GM12878 (cell line): ENCODE results near the gene FAM120B. TPM values are rescaled to one million over a fixed set of nuclear protein-coding genes. Genes with fewer than 3 reads are reported as not detected.

Experiments used
- ATAC-seq: fragments of 200-7000 bp; cut with Tn5 transposase; 3 replicates; pipeline ENCODE4 v1.9.1; 2020; ENCODE audit warnings: mild to moderate bottlenecking, moderate library complexity
- BruUV-seq: library from RNA; stranded (reverse); fragments of 400-500 nt; replicated peaks from 2 replicates; lab custom pipeline; 2021; lab: Mats Ljungman, UMichigan
- CTCF ChIA-PET: fragments of 300-600 bp; sonication (Branson Sonifier 250); formaldehyde crosslinking; extraction: SDS; loops from one replicate; lab custom pipeline; 2021; ENCODE audit warnings: inconsistent platforms; lab: Yijun Ruan, JAX
- POLR2A ChIA-PET: fragments of 350-600 bp; formaldehyde crosslinking; extraction: SDS; loops from one replicate; lab custom pipeline; 2021; ENCODE audit warnings: inconsistent platforms; lab: Charles Lee
- RAD21 ChIA-PET: fragments of 300-600 bp; sonication (Branson Sonifier 250); formaldehyde crosslinking; loops from one replicate; lab custom pipeline; 2023; ENCODE audit warnings: antibody characterized with exemption; ENCODE audit not compliant: unreplicated experiment; lab: Charles Lee
- SMC1A ChIA-PET: fragments of 300-600 bp; sonication (Branson Sonifier 250); formaldehyde crosslinking; loops from one replicate; lab custom pipeline; 2023; ENCODE audit not compliant: unreplicated experiment, uncharacterized antibody; lab: Charles Lee
- DNase-seq: peaks from one replicate; pipeline ENCODE4 v3.0.0-alpha.2; 2011; ENCODE audit warnings: low read depth, low spot score
- FAIRE-seq: peaks from 3 replicates; lab custom pipeline; 2011; peaks lifted over from hg19 to GRCh38; lab: Jason Lieb, UNC
- H2AFZ ChIP-seq: 2 replicates; pipeline ENCODE4 v1.6.0; 2011; ENCODE audit warnings: low read depth, low read length, control low read depth; ENCODE audit not compliant: control insufficient read depth
- H3K27ac ChIP-seq: 2 replicates; pipeline ENCODE4 v1.5.1; 2011; ENCODE audit warnings: control low read depth; ENCODE audit not compliant: control insufficient read depth, insufficient read depth
- H3K27me3 ChIP-seq, 2 experiments: replicated peaks in 1 of 2; 2 replicates each; pipeline versions ENCODE4 v1.6.0 to v1.6.1; 2011; ENCODE audit warnings: low read length in 1 of 2; ENCODE audit not compliant: control insufficient read depth in 2 of 2, insufficient read depth in 2 of 2
- H3K36me3 ChIP-seq, 2 experiments: 2 replicates each; pipeline ENCODE4 v1.5.1; 2011; ENCODE audit warnings: low read length in 1 of 2; ENCODE audit not compliant: control insufficient read depth in 2 of 2, insufficient read depth in 2 of 2
- H3K4me1 ChIP-seq: 2 replicates; pipeline ENCODE4 v1.6.1; 2011; ENCODE audit warnings: mild to moderate bottlenecking, low read length, moderate library complexity, mixed read lengths; ENCODE audit not compliant: control insufficient read depth, insufficient read depth
- H3K4me2 ChIP-seq: 2 replicates; pipeline ENCODE4 v1.6.0; 2011; ENCODE audit warnings: control low read depth; ENCODE audit not compliant: control insufficient read depth, insufficient read depth
- H3K4me3 ChIP-seq: fragments of 200-600 bp; sonication (generic); 2 replicates; pipeline ENCODE4 v1.5.1; 2016
- H3K79me2 ChIP-seq: 2 replicates; pipeline ENCODE4 v1.6.0; 2011; ENCODE audit warnings: low read length; ENCODE audit not compliant: control insufficient read depth, insufficient read depth
- H3K9ac ChIP-seq: 2 replicates; pipeline ENCODE4 v1.8.0; 2011; ENCODE audit warnings: low read length, control low read depth, mixed read lengths; ENCODE audit not compliant: control insufficient read depth, insufficient read depth
- H3K9me3 ChIP-seq: replicated peaks from 3 replicates; pipeline ENCODE4 v1.5.1; 2011; ENCODE audit warnings: mild to moderate bottlenecking, low read length; ENCODE audit not compliant: control insufficient read depth, insufficient read depth
- H4K20me1 ChIP-seq: 2 replicates; pipeline ENCODE4 v1.6.0; 2011; ENCODE audit not compliant: control insufficient read depth, insufficient read depth
- CEBPZ ChIP-seq: fragments of 150-350 bp; IDR thresholded peaks from 2 replicates; pipeline ENCODE4 v1.6.1; 2016; ENCODE audit warnings: low read depth, low read length
- CTCF ChIP-seq, 3 experiments: IDR thresholded peaks in 2 of 3; conservative IDR thresholded peaks in 1 of 3; 2 replicates each; pipeline ENCODE4 v1.5.1; 2011; ENCODE audit warnings: low read depth in 3 of 3, low read length in 3 of 3, mild to moderate bottlenecking in 3 of 3, control low read depth in 2 of 3, moderate library complexity in 2 of 3, inconsistent platforms in 1 of 3, mixed read lengths in 1 of 3; ENCODE audit not compliant: control insufficient read depth in 2 of 3, insufficient read depth in 1 of 3; ENCODE audit errors: extremely low read depth in 1 of 3
- DPF2 ChIP-seq: fragments of 450-650 bp; IDR thresholded peaks from 2 replicates; pipeline ENCODE4 v1.6.1; 2017; ENCODE audit warnings: mild to moderate bottlenecking
- JUNB ChIP-seq: IDR thresholded peaks from 2 replicates; pipeline ENCODE4 v1.6.1; 2016; ENCODE audit warnings: antibody characterized with exemption, mild to moderate bottlenecking
- KAT2A ChIP-seq: conservative IDR thresholded peaks from 2 replicates; pipeline ENCODE4 v1.6.1; 2011; ENCODE audit warnings: low read depth, low read length; ENCODE audit not compliant: control insufficient read depth
- MAX ChIP-seq: IDR thresholded peaks from 2 replicates; pipeline ENCODE4 v1.6.1; 2012; ENCODE audit warnings: low read depth, low read length, improper control_type of control experiment
- MYB ChIP-seq: fragments of 150-350 bp; IDR thresholded peaks from 2 replicates; pipeline ENCODE4 v1.6.1; 2014; ENCODE audit warnings: mild to moderate bottlenecking, low read depth, low read length, borderline replicate concordance
- NFXL1 ChIP-seq: fragments of 450-650 bp; IDR thresholded peaks from 2 replicates; pipeline ENCODE4 v1.6.1; 2017; ENCODE audit warnings: antibody characterized with exemption, mild to moderate bottlenecking, borderline replicate concordance
- RAD51 ChIP-seq: fragments of 450-650 bp; IDR thresholded peaks from 2 replicates; pipeline ENCODE4 v1.6.1; 2016; ENCODE audit warnings: moderate library complexity, mild to moderate bottlenecking, inconsistent platforms
- RELA ChIP-seq: fragments of 450-650 bp; IDR thresholded peaks from 2 replicates; pipeline ENCODE4 v1.8.0; 2014; ENCODE audit warnings: borderline replicate concordance; ENCODE audit not compliant: partially characterized antibody
- STAT1 ChIP-seq: fragments of 450-650 bp; conservative IDR thresholded peaks from 2 replicates; pipeline ENCODE4 v1.6.1; 2014; ENCODE audit warnings: antibody characterized with exemption, mild to moderate bottlenecking
- ZBED1 ChIP-seq: IDR thresholded peaks from 2 replicates; pipeline ENCODE4 v1.6.1; 2016; ENCODE audit warnings: borderline replicate concordance
- ZNF592 ChIP-seq: fragments of 450-650 bp; IDR thresholded peaks from 2 replicates; pipeline ENCODE4 v1.6.1; 2017; ENCODE audit warnings: mild to moderate bottlenecking, moderate library complexity
- WGBS: methylation state at CpG from one replicate; pipeline ENCODE4 v1.1.6; 2016; ENCODE audit warnings: low lambda C conversion rate; ENCODE audit not compliant: insufficient replicate concordance, insufficient coverage; ENCODE audit errors: missing lambda C conversion rate; 5-methylcytosine and 5-hydroxymethylcytosine counted together
- in situ Hi-C: fragments of 300-500 bp; cut with MboI; formaldehyde crosslinking; loops from 9 replicates; pipeline ENCODE4 v1.14.3; 2018; ENCODE audit warnings: mixed read lengths
- intact Hi-C: fragments of 100-400 bp; cut with micrococcal nuclease; formaldehyde crosslinking; loops from one replicate; pipeline ENCODE4 v1.14.2; 2022; ENCODE audit not compliant: unreplicated experiment
- polyA plus RNA-seq, 11 experiments: library from polyadenylated mRNA; depleted of rRNA in 4 of 11; unstranded in 6 of 11; stranded (reverse) in 5 of 11; fragments of >200 nt; fragmentation: Nextera tagmentation in 4 of 11; fragmentation: Illumina TruSeq in 1 of 11; extraction: Ambion mirVana in 4 of 11; extraction: Trizol in 1 of 11; gene quantifications; 1 replicate in 1 of 11; 2 replicates in 10 of 11; pipeline versions ENCODE4 v1.2.1 to v1.2.3, GENCODE V29; 2011 to 2016; ENCODE audit warnings: inconsistent platforms in 2 of 11, missing spikeins in 2 of 11, low read depth in 1 of 11
- total RNA-seq, 4 experiments: library from RNA; depleted of rRNA in 3 of 4; stranded (reverse); fragments of >200 nt in 3 of 4; fragmentation: Illumina TruSeq in 1 of 4; extraction: Trizol in 1 of 4; gene quantifications; 2 replicates each; pipeline versions ENCODE4 v1.2.1 to v1.2.3, GENCODE V29; 2013 to 2021

FAM120B gene
- total and polyA plus RNA-seq, 10 of the 15 experiments (the other 5 are each of a cell fraction or from before 2014, with no cell fraction given), result 3.3 to 21.6 (median 15.3) TPM

DNA sequence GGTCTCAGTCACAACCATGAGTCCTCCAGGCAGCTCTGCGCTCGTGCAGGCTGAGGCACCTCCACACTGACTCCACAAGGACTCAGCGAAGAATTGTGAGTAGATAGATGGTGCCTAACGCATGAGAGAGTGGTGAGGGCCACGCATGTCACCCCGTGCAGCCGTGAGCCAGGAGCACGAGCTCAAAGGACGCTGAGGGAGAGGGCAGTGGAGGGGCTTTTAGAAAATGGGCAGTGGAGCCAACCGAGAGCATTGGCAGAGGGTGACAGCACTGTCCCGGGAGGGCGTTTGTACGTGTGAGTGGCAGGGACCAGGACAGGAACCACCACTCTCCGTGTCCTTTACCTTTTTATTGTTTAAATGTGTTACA, 141.0 kb downstream of the FAM120B start:
- H3K4me1 ChIP-seq, result no peaks in the 10 kb centered on the region
- no peaks in the 10 kb centered on the region; the same call in 2 of the 3 replicates for H3K9me3 ChIP-seq
- H3K27me3 ChIP-seq, result no peaks in the 10 kb centered on the region
- WGBS, result 41% methylated on average over 14 of the region's 14 CpGs
- no peak for TF ChIP-seq STAT1
- TF ChIP-seq JUNB, result no peak
- no peak for TF ChIP-seq RAD51
- no peak for TF ChIP-seq MAX
- TF ChIP-seq KAT2A, result no peak
- TF ChIP-seq NFXL1, result no peak
- TF ChIP-seq ZBED1, result no peak
- no peak for TF ChIP-seq MYB
- no peak for TF ChIP-seq CTCF (IDR thresholded peaks at IDR 0.05 in 2 of 3, conservative IDR thresholded peaks at IDR 0.05 in 1 of 3; ENCODE audit: control insufficient read depth in 2 of 3, extremely low read depth in 1 of 3, insufficient read depth in 1 of 3, low read depth in 3 of 3, low read length in 3 of 3)
- TF ChIP-seq DPF2, result no peak
- TF ChIP-seq ZNF592, result no peak
- TF ChIP-seq CEBPZ, result no peak
- TF ChIP-seq RELA, result no peak
- H3K36me3 ChIP-seq, result no peaks in the 10 kb centered on the region
- ChIA-PET SMC1A (interaction anchor here (0.8 kb wide), 1 partner anchor 10 kb away, joined by 3 read pairs; no protein-coding TSS in a partner anchor), RAD21 (interaction anchor here (0.8 kb wide), 1 partner anchor 9 kb away, joined by 3 read pairs; no protein-coding TSS in a partner anchor), CTCF (no interaction called here), POLR2A (no interaction called here)
- intact Hi-C loops, result no loop called here
- H4K20me1 ChIP-seq, result no peaks in the 10 kb centered on the region
- no peak overlapping the region for H3K4me3 ChIP-seq
- in situ Hi-C loops, result no loop called here
- DNase-seq (no peak), FAIRE-seq (no peak), ATAC-seq (no peak)
- no peaks in the 10 kb centered on the region for H3K79me2 ChIP-seq
- no peak overlapping the region for H3K27ac ChIP-seq
- H3K4me2 ChIP-seq, result no peak overlapping the region
- no peak overlapping the region for H3K9ac ChIP-seq
- BruUV-seq, result no TSS peak
- H2AFZ ChIP-seq, result no peak overlapping the region
